ENCODE measurements around the gene LRRC37B.
"Not testable (repeated sequence)": the region's sequence is repeated elsewhere in the genome, so short reads cannot be mapped to it uniquely, and the experiment has no call there.

LRRC37B gene

GRCh38 chr17:32006957-32007462 is at the start of gene LRRC37B:
Gene LRRC37B (plus strand): TSS chr17:32007383. CDS start chr17:32021393, 14,010 bp downstream.
- peak; percentile 52 for DNase-seq

GRCh38 chr17:31964131-31964530 is 43.1 kb upstream of the LRRC37B start:
- DNase-seq, result not testable (repeated sequence)

GRCh38 chr17:31967648-31968047 is 39.5 kb upstream of the LRRC37B start:
- no peak for DNase-seq

GRCh38 chr17:31970416-31970815 is 36.8 kb upstream of the LRRC37B start:
- DNase-seq, result not testable (repeated sequence)

GRCh38 chr17:31974269-31975071 is 32.7 kb upstream of the LRRC37B start:
- DNase-seq, result not testable (repeated sequence)

GRCh38 chr17:31975391-31975790 is 31.8 kb upstream of the LRRC37B start:
- DNase-seq, result not testable (repeated sequence)

GRCh38 chr17:31991821-31992220 is 15.4 kb upstream of the LRRC37B start:
- not testable (repeated sequence) for DNase-seq

- DNase-seq, result no peak
These were observed 10.2 kb upstream of the LRRC37B start for GRCh38 chr17:31997005-31997404.

GRCh38 chr17:32007463-32008298 is 498 bp downstream of the LRRC37B start:
- no peak for DNase-seq

GRCh38 chr17:32009262-32009542 is 2.0 kb downstream of the LRRC37B start:
- no peak for DNase-seq

GRCh38 chr17:32010114-32010513 is 2.9 kb downstream of the LRRC37B start:
- no peak for DNase-seq

GRCh38 chr17:32015245-32016013 is 8.2 kb downstream of the LRRC37B start:
- peak; percentile 71 for DNase-seq

GRCh38 chr17:32016231-32016630 is 9.0 kb downstream of the LRRC37B start:
- DNase-seq, result no peak

- no peak for DNase-seq
These were observed 12.0 kb downstream of the LRRC37B start for GRCh38 chr17:32019228-32019627.

GRCh38 chr17:32020943-32021614 is 13.9 kb downstream of the LRRC37B start:
- no peak for DNase-seq

GRCh38 chr17:32021615-32021955 is 14.4 kb downstream of the LRRC37B start:
- DNase-seq, result no peak

GRCh38 chr17:32022554-32022953 is 15.4 kb downstream of the LRRC37B start:
- not testable (repeated sequence) for DNase-seq

GRCh38 chr17:32027271-32027670 is 20.1 kb downstream of the LRRC37B start:
- not testable (repeated sequence) for DNase-seq

- DNase-seq, result no peak
These were observed 26.0 kb downstream of the LRRC37B start for GRCh38 chr17:32033223-32033622.

GRCh38 chr17:32033812-32034211 is 26.6 kb downstream of the LRRC37B start:
- not testable (repeated sequence) for DNase-seq

- DNase-seq, result not testable (repeated sequence)
These were observed 33.1 kb downstream of the LRRC37B start for GRCh38 chr17:32040246-32040645.

- DNase-seq, result not testable (repeated sequence)
These were observed 34.2 kb downstream of the LRRC37B start for GRCh38 chr17:32041306-32041875.

All from DMS153 (cell line).